GM21786 (cell line): Measurements from ENCODE around the gene MACROD2.

Experiments used
- ATAC-seq: cut with Tn5 transposase; IDR thresholded peaks from one replicate; pipeline ENCODE4 v1.9.1; 2021; ENCODE audit not compliant: unreplicated experiment

The MACROD2 gene

DNA sequence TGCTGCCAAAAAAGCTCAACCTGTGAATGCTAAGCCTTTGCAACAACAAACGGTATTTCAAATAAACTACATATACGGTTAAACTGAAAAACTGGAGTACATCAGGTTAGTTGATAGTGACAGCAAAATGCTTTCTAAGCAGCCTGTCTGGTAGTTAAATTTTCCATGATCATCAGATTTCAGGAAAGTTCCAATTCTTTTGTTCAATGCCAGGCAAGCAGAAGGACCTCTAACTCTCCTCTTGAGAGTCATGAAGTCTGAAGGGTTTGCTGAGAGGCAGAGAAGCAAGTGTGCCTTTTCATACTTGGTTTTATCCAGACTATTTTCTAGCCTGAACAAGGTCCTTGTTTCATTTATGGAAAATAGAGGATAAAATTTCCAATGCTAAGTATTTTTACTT, 337.6 kb downstream of the MACROD2 start:
- ATAC-seq, result no peak

GRCh38 chr20:14333721-14334120, 338.4 kb downstream of the MACROD2 start:
- no peak for ATAC-seq

DNA sequence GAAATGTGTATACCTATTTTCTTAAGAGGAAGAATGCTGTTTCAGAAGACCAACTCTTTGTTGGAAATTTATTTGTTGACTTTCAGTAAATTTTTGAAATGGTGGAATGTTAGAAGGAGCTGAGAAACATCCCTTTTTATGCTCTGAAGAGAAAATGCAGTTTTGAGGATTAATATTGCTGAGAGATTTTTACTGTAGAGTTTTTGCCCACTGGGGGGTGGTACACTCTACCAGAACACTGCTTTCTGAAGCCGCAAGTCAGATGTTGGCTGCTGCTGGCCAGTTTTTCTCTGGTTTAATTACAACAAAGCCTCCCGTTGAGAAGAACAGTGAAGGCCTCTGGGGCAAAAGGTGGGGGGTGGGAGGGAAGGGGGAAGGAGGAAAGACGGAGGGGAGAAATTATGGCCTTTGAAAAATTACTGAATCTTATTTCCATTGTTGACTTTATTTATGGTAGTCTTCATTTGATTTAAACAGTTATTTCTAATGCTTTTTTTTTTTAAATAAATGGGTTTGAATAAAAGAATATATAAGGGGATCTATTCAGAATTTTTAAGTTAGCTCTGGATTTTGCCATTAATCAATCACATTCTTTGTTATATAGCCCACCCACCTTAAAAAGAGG, 339.1 kb downstream of the MACROD2 start:
- ATAC-seq, result no peak

DNA sequence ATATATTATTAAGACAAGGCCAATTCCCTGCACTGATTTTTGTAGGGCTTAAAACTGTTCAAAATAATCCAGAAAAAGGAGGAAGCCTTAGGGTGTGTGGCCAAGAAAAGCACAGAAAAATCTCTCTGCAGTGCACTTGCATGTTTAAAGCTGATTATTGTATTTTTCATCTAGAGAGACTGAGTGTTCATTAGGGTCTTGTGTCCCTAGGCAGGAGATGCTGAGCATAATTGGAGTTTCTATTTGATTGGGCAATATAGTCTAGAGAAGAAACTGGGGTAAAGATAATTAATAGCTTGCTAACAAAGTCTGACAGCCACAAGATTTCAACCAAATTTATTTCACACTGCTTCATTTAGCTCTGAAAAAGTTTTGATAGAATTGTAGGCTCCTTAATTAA, 339.7 kb downstream of the MACROD2 start:
- ATAC-seq, result no peak

GRCh38 chr20:14336686-14337085, 341.4 kb downstream of the MACROD2 start:
- ATAC-seq, result no peak

DNA sequence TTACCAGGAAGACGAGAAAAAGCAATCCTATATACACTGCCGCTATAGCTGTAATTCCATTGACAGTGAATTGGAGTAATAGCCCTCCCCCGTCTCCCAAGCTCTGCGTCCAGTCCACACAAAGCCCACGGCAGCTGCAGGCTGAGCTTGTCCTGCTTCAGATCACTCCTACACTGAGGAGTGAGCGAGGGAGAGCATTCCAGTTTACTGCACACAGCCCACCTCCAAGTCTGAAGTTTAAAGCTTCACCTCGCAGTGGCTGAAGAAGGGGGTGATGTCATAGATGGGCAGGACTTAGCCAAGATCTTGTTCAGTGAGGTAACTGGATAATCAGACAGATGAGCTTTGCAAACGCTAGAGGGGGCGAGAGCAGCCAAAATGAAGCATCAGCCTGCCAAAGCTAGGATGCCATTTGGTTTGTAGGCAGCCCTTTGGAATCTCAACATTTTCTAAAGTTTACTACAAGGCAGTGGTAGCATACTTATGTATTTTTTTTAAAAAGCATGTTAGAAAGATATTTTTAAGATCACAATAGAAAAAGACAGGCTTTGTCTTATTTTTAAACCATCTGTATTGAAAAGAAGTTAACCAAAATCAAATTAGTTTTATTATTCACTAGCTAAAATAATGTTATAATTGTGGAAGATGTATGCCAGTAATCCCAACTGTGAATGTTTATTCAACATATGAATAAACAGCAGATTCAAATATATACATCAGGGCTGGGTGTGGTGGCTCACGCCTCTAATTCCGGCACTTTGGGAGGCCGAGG, 342.3 kb downstream of the MACROD2 start, which contains the start of gene FLRT3:
FLRT3 (minus strand) TSS at position 213 of the 772 bp plus-strand sequence. CDS start 10,106 bp downstream, outside the sequence.
- ATAC-seq, result peak; percentile 99

GRCh38 chr20:14341801-14342200, 346.5 kb downstream of the MACROD2 start:
- no peak for ATAC-seq

- no peak for ATAC-seq
Observed at GRCh38 chr20:14342918-14343317, 347.6 kb downstream of the MACROD2 start.

GRCh38 chr20:14343491-14344065, 348.3 kb downstream of the MACROD2 start:
- ATAC-seq, result no peak

DNA sequence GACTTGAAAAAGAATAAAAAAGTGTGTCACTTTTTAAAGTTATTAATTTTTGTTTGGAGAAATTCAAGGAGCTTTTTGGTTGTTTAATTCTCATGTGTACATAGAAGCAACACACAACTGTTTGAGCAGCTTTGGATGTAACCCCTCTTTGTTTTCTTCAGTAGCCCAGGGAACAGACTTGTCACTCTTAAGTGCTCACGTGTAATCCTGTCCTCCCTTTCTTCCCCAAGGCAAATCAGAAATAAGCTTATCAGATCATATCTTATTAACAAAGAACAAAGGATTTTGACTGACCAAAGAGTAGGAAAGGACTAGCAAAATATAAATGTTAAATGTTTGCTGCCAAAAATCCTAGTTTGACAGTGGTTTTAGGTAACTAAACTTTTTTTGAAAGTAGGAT, 349.4 kb downstream of the MACROD2 start:
- ATAC-seq, result no peak

- no peak for ATAC-seq
Observed at GRCh38 chr20:14355791-14356190, 360.5 kb downstream of the MACROD2 start.

DNA sequence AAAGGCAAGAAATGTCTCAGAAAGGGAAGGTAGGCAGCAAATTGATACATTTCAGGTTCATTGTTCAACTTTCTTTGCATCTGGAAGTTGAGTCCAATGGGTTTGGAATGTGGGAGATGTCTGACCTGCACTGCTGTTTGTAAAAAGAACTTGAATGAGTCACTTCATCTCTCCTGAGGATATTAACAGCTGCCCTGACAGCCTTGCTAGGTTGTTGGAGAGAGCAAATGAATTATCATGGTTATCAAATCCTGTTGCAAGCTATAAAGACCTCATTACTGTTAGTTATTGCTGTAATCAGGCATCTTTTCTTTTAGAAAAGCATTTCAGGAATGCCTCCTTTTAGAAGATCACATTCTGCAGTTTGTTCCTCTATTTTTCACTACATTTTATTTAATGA, 365.1 kb downstream of the MACROD2 start:
- no peak for ATAC-seq

DNA sequence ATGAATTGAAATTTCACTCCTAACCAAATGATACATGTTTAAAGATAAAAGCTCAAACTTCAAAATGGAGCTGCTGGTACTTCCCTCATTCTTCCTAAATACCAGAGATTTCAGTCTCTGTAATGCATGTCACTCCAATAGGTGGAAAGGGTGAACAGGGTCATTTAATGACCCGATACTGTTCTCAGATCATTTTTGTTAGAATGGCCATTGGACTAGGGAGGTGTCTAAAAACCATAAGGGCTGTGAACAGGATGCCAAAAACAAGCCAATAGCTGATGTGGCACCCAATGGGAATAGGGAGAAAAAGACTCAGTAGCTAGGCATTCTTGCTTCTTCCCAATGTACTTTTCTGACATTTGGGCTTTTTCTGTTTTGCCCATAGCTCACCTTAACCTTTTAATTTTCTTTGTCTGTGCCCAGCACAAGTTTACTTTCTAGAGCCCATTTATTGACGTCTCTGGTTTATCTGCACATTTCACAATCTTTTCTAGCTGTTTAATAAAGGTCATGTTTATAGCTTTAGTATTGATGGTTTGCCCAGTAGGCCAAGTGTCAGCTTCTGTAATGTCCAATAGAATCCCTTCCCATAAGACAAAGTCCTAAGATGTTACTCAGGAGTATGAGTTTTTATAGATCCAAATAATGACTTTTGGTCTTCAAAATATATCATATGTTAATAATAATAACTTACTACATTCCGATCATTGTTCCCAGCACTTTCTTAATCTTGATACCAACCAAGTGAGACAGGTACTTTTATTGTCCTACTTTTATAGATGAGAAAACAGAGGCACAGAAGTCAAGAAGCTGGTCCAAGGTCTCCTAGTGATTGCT, 366.4 kb downstream of the MACROD2 start:
- no peak for ATAC-seq

DNA sequence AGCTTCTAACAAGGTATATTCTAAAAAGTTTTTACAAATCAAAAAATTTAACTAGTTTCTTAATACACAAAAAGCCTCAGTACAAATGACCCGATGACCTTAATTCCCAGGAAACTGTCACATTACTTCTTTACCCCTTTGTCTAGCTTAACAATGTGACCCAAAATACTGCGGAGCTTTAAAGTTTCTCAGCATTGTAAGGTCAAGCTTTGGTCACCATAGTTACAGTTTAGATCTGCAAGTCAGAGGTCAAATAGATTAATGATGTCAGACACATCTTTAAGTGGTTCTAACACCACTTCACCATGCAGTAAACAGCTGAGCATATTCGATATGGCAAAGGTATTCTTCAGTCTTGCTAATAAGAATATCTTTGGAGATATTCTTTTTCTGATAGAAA, 378.9 kb downstream of the MACROD2 start:
- ATAC-seq, result no peak

- ATAC-seq, result no peak
Observed at GRCh38 chr20:14375416-14375985, 380.2 kb downstream of the MACROD2 start.

- ATAC-seq, result no peak
Observed at GRCh38 chr20:14378326-14378725, 383.0 kb downstream of the MACROD2 start.

DNA sequence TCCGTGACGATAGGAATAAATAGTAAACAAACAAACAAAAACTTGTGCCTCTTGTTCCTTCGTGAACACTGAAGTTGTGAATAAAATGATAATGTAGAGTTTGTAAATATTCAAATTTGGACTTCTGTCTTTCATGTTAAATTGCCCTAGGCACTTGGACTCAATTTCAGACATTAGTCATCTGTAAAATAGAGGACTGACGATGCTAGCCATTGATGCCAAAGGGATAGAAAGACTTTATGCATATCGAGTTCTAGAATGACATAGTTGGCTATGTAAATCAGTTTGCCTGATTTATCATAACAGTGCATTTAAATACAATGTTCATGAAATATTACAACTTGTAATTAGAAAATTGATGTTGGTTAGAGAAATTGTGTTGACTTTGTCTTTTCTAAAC, 388.0 kb downstream of the MACROD2 start:
- ATAC-seq, result no peak

GRCh38 chr20:14384416-14385175, 389.3 kb downstream of the MACROD2 start:
- no peak for ATAC-seq

GRCh38 chr20:14385176-14385740, 389.9 kb downstream of the MACROD2 start:
- no peak for ATAC-seq

- no peak for ATAC-seq
Observed at GRCh38 chr20:14386726-14387125, 391.4 kb downstream of the MACROD2 start.
